HG03439 (cell line): ENCODE data around the gene SHE.

Experiments
- ATAC-seq: cut with Tn5 transposase; IDR thresholded peaks from one replicate; pipeline ENCODE4 v1.9.1; 2021; ENCODE audit warnings: mild to moderate bottlenecking, moderate library complexity; ENCODE audit not compliant: unreplicated experiment

The SHE gene

DNA sequence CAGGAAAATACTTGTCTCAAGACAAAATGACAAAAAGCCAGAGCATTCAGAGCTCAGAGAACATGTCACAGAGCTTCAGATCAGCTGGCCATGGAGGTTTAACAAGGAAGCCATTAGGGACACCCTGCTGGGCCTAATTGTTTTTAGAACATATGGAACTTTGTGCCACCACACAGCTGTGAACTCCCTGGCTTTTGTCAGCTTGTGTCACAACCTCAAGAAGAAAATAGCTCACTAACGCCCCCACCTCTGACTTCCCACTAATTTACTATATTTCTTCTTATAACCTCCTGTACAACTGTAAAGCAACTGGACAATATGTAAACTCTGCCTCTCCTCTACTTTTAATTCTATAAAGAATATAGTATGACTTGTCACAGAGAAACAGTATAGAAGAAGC, 21.2 kb downstream of the SHE start:
- ATAC-seq, result no peak

DNA sequence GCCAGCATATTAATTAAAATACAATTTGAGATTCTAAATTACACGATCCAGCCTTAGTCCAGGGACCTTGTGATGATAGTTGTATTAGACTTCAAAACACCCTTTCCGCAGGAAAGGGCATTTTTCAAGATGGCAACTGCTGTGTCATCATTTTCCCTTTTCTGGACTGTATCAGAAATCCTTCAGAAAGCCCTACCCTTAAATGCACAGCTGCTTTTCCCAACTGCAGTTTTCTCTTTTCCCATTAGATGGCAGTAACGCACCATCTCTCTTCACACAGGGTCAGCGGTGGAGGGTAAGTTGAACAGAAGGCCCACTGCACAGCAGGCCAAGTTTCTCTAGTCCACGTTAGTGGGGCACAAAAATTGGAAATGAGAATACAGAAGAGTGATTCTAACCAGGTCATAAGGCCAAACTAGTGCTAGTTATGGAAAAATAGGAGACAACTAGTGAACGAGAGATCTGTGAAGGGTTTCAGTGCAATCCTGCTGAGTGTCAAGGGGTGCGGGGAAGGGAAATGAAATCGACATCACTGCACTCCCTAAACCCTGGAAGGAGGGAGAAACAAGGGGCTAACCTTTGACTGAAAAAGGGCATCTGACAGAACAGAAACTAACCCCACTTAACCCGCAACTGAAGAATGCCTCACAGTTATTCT, 22.3 kb downstream of the SHE start:
- no peak for ATAC-seq

DNA sequence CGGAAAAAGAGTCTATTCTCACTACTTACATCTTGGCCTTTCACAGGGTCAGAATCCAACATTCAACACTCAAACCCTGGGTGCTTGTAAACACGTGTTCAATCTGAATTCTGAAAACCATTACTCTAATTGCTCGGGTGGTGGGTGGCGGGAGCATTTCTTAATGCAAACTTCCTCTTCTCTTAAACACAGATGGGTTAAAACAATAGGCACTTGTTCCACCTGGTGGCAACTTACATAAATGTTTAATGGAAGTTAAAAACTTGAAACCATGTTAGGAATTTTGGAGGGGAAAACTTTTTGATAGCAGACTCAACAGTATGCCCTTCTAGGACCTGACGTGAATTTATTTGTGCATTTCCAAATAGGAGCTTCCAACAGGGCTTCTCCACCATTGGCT, 23.6 kb downstream of the SHE start:
- ATAC-seq, result no peak

DNA sequence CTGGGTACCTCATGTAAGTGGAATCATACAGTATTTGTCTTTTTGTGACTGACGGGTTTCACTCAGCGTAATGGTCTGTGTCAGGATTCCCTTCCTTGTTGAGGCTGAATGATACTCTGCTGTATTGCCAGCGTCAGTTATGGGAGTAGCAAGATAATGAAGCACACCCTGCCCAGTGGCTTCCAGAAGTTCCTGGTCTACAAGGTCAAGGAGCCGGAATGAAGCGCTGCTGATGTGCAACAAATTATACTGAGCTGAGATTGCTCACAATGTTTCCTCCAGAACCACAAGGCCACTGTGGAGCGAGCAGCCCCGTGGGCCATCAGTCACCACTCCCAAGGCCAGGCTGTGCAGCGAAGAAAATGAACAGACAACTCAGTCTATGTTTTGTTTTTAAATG, 24.2 kb downstream of the SHE start:
- no peak for ATAC-seq

DNA sequence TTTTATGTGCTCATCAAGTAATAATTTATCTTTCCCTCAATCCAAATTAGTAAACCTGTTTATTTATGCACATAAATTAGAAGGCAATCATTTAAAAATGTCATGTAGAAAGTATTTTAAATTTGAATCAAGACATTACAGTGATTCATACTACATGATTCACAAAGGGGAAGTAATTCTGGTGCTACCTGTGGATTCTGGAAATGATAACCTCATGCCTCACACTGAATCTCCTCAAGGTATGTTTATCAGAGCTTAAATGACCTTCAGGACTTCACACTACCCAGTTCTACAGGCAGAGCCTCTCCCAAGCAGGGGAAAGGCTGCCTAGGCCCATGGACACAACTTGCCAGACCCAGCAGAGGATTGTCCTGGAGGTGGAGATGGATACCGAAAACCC, 25.4 kb downstream of the SHE start:
- ATAC-seq, result no peak

DNA sequence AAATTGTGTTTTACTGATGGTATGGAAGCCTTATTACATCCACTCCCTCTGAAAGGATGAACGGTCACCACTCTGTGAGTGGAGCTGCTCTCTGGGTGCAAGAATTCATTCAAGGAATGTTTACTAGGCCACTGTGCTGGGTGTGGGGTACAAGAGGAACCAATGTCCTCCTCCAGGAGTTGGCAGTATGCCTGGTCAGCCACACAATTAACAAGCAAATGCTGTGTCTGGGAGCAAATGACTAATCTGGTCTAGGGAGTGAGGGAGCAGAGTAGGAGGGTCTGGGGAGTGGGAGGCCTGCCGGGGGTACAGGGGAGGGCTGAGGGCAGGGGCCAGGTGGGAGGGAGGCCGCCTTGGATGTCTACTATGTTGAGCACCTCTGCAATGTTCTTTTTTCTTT, 27.4 kb downstream of the SHE start:
- ATAC-seq, result no peak

DNA sequence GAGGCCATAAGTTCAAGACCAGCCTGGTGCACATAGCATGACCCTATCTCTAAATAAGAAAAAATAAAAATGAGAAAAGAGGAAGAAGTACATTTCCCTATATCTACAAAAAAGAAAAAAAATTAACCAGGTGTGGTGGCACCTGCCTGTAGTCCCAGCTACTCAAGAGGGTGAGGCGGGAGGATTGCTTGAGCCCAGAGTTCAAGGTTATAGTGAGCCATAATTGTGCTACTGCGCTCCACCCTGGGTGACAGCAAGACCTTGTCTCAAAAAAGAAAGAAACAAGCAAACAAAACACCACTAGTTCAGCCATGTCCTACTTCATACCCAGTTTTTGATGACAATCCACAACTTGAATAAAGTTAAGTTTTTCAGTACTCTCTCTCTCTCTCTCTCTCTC, 30.9 kb downstream of the SHE start:
- ATAC-seq, result no peak

DNA sequence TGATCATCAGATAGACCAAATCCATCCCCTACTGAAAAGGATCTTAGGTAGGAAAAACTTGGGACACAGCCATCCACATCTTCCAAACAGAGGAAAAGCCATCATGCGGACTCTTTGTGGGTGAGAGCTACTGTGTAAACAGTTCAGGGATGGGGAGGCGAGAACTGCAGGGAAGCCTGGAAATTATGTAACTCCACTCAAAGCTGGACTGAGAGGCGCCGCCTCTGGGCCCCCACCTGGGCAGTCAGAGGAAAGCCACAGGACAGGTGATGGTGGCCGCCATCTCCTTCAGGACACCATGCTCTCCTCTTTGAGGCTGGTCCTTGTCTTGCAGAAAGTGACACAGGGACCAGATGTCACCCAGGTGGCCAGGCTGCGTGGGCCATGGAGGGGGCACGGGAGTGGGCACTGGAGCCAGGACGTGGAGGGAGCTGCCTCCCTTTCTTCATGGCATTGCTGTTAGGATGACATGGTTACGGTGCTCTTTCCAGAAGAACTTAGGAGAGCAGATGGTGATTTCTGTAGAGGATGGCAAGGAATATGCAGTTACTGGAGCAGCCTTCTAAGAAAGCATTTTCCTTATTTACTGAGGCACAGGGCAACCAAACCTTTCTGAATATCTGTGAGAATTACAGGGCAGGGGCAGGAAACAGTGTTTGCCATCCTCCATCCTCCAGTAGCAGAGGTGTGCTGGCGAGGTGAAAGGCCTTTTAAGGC, 32.2 kb downstream of the SHE start:
- no peak for ATAC-seq

DNA sequence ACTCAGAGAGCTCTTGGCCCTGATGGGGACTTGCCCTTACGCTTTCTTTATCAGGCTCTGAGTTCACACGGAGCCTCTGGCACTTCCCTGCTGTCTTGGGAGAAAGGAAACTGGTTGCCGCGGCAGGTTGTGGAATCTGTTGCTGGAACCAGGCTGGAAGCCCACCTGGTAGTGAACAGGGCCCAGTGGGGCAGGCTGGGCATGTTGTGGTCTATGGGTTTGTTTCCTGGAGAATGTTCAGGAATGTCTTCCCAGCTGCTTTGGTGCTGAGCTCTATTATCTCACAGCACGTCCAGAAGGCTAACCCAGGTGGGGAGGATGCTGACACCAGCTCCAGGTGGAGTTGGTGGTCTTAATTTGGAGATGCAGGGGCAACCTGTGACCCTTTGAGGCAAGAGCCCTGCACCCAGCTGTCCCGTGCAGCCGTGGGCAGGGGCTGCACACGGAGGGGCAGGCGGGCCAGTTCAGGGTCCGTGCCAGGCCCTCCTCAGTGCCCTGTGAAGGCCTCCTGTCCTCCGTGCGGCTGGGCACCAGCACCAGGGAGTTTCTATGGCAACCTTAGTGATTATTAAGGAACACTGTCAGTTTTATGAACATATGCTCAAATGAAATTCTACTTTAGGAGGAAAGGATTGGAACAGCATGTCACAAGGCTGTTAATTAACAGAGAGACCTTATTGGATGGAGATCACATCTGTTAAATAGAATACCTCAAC, 33.5 kb downstream of the SHE start:
- no peak for ATAC-seq

DNA sequence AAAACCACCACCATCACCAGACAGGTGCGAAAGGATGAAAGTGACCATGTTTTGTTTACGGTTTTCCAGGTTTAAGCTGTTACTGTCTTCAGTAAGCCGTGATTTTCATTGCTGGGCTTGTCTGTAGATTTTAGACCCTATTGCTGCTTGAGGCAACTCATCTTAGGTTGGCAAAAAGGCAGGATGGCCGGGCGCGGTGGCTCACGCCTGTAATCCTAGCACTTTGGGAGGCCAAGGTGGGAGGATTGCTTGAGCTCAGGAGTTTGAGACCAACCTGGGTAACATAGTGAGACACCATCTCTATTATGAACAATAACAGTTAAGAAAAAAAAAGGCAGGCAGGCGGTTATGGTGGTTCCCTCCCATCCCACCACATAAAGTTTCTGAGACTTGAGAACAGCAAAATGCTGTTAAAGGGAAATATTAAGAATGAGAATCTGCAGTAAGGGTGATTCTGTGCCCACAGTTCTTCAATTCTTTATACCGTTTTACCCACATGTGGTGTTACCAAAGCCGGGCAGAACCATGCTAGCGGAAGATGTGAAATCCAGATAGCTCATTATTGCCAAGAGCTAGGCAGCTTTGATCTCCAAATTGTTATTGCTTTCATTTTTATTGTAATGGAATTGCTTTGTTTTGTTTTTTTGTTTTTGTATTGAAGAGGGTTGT, 34.6 kb downstream of the SHE start:
- ATAC-seq, result no peak

DNA sequence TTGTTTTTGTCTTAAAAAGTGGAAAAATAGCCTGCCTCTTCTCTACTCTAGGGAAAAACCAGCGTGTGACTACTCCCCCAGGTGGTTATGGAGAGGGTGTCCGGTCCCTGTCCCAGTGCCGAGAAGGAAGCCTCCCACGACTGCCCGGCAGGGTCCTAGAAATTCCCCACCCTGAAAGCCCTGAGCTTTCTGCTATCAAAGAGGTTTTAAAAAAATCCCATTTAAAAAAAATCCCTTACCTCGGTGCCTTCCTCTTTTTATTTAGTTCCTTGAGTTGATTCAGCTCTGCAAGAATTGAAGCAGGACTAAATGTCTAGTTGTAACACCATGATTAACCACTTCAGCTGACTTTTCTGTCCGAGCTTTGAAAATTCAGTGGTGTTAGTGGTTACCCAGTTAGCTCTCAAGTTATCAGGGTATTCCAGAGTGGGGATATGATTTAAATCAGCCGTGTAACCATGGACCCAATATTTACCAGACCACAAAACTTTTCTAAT, 35.2 kb downstream of the SHE start:
- no peak for ATAC-seq

DNA sequence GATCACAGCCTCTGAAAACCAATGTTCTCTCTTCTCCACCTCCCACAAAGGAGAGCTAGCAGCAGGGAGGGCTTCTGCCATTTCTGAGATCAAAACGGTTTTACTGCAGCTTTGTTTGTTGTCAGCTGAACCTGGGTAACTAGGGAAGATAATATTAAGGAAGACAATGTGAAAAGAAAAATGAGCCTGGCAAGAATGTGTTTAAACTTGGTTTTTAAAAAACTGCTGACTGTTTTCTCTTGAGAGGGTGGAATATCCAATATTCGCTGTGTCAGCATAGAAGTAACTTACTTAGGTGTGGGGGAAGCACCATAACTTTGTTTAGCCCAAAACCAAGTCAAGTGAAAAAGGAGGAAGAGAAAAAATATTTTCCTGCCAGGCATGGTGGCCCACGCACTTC, 36.0 kb downstream of the SHE start:
- ATAC-seq, result no peak

DNA sequence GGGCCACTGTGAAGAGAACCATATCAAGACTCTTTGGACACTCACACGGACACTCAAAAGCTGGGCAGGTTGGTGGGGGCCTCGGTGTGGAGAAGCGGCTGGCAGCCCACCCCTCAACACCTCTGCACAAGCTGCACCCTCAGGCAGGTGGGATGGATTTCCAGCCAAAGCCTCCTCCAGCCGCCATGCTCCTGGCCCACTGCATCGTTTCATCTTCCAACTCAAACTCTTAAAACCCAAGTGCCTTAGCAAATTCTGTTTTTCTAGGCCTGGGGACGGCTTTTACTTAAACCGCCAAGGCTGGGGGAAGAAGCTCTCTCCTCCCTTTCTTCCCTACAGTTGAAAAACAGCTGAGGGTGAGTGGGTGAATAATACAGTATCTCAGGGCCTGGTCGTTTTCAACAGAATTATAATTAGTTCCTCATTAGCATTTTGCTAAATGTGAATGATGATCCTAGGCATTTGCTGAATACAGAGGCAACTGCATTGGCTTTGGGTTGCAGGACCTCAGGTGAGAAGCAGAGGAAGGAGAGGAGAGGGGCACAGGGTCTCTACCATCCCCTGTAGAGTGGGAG, 36.5 kb downstream of the SHE start:
- no peak for ATAC-seq

DNA sequence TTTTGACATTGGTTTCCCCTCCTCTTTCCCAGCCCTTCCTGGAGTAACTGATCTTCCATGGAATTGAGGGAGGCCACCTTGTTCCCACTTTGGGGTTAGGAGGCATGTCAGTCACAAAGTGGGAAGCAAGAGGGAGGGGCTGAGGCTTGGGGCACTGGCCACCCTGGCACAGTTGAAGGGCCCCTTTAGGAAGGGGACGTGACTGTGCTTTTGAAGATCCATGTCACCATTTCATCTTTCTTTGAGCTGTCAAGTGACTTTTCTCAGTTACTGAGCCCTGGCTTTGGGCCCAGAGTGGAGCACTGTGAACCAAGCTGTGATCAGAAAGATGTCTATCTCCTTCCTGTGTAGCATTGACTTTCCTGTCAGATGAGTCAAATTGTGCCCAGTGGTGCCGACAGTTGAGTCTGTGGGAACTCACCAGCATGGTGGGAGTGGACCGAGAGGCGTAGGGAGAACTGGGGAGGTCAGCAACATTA, 38.7 kb downstream of the SHE start:
- ATAC-seq, result no peak

DNA sequence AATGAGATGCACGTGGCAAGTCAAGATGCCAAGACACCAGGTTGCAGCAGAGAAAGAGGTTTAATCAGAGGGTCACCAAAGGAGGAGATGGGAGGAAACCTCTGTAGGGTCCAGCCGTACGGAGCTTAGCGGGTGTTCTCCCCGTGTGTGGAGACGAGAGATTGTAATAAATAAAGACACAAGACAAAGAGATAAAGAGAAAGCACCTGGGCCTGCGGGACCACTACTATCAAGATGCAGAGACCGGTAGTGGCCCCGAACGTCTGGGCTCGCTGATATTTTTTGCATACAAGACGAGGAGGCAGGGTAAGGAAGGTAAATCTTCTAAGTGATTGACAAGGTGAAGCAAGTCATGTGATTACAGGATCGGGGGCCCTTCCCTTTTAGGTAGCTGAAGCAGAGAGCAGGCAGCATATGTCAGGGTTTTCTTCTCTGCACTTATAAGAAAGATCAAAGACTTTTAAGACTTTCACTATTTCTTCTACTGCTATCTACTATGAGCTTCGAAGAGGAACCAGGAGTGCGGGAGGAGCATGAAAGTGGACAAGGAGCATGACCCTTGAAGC, 41.4 kb downstream of the SHE start:
- no peak for ATAC-seq

DNA sequence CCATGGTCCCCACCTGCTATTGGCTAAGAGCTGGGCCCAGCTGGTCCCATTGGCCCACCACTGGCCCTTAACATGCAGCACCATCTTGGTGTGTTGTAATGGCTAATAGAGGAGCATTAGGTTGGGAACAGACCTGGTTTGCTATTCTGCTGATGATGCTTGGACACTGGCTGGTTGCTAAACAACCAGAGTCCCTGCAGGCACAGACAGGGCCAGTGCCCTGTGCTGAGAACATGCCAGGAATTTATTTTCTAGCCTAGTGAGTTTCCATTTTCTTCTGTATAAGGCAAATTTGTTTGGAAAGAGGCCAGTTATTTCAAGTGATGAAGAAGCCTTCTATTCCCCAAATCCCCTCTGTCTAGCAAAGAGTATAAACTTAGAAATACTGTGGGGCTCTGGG, 43.1 kb downstream of the SHE start:
- no peak for ATAC-seq

DNA sequence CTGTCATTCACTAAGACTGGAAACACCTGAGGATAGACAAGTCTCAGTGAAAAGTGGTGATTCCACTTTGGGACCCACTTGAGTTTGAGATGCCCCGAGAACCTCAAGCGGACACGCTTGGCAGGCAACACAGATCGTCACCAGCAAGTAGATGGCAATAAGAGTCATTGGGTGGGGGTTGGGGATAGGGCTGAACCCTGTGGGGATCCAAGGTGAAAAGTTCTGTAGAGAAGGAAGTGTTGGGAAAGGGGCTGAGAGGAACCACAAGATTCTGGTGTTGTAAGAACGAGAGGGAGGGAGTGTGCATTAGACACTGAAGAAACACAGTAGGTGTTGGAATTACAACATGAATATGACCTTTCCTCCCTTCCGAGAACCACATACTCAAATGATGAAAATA, 45.6 kb downstream of the SHE start:
- no peak for ATAC-seq

DNA sequence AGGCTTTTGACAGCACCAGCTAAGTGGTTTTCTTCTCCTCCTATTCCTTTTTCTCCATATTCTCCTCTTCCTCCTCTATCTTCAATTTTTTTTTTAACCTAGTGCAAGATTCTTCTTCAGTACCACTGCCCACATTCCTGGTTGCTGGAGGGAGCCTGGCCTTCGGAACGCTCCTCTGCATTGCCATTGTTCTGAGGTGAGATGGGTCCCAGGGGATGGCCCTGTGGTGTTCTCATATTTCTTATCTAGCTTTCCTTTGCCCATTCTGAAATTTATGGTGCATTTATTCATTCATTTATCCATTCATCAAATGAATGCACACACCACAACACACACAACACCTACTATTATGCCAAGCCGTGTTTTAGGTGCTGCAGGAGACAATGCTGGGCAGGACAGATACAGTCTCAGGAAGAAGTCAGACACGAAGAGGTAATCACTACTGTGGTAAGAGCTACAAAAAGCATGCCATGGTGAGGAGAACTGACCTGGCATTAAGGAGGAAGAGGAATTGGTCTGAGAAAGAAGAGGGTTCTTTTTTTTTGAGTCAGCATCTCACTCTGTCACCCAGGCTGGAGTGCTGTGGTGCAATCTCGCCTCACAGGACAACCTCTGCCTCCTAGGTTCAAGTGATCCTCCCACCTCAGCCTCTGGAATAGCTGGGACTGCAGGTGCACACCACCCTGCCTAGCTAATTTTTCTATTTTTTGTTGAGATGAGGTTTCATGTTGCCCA, 47.7 kb downstream of the SHE start:
- no peak for ATAC-seq

DNA sequence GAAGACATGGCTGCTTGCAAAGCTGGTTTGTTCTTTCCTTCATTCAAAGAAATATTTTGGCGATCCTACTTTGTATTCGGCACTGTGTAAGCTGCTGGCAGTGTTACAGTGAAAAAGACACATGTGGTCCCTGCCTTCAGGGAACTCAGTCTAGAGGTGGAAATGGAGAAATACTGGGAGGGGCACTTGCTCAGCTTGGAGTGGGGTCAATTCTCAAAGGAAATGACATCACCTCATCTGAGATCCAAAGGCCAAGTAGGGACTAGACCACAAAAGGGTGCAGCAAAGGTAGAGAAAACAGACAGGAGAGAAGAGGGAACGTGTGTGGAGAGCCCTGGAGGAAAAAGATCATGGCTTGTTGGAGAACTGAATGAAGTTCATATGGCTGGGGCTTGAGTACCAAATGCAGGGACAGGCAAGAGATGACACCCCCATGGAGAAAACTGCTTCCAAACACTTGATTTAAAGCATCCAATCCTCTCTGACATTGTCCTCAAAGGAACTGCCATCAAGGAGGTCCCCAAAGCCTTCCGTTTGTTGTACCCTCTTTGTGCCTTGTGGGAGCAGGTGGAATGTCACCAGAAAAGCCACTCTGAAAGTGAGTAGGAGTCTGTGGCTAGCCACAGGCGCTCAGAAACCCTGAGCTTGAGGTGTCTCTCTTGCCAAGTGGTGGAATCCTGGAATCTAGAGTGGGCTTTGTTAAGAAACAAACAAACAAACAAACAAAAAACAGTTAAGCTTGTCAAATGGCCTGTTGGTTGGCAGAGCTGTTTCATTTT, 48.4 kb downstream of the SHE start:
- no peak for ATAC-seq
